Activated CD4-positive, alpha-beta T cell treated with anti-CD3 and anti-CD28 coated beads, Interleukin-2, amount 50 U/mL, for 48 hours (primary cell): ENCODE measurements around the gene TARP.

Experiments
- DNase-seq, 2 experiments: peaks; one replicate each; pipeline ENCODE4 v3.0.0-alpha.2; 2020

The TARP gene

DNA sequence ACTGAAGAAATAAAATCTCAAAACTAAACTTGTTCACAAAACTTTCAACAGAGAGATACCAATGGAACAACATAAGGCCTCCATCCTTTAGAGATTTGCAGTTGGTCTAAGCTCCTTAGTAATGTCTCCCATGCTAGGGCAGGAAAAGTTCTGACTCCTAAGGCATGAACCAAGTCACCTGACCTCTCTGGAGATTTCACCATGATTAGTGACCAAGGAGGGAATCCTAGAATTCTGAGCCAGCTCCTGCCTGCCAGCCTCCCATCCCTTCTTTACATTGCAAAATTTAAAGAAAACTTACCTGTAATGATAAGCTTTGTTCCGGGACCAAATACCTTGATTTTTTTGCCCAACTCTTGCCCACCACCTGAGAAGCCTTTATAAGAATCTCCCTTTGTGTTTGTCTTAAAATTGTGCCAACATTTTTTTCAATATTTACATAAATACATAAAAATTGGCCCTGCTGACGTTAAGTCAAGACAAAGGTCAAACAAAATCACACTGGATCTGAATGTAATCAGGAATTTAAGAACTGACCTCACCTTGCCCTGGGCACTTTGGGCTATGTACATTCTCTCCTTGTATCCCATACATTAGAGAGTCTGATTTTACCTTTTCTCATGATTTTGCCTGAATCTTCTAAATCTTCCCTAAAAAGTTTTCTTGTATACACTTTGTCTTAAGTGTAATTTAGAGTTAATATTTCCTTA, at the start of gene TARP:
Gene TARP, minus strand, starts transcription at position 351 of the 710 bp plus-strand sequence.
- DNase-seq = no peak

DNA sequence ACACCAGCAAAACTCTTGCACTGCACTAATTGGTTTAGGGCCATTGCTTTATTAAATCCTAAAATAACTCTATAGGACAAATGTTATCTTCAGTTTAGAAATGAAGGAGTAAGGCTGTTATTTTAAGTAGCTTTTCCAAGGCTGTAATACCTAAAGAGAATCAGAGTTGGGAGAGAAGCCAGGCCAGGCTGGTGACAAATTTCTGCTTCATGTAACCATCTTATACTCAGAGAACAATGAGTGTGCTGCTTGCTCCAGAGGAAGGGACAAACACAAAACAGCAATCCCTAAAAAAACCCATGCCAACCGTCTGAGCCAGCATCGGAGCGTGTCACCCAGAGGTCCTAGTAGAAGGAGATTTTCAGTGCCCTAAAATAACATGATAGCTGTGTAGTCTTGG, 49.7 kb upstream of the TARP start:
- DNase-seq = no peak

- no peak for DNase-seq
These were observed 49.0 kb upstream of the TARP start for GRCh38 chr7:38322461-38322860.

DNA sequence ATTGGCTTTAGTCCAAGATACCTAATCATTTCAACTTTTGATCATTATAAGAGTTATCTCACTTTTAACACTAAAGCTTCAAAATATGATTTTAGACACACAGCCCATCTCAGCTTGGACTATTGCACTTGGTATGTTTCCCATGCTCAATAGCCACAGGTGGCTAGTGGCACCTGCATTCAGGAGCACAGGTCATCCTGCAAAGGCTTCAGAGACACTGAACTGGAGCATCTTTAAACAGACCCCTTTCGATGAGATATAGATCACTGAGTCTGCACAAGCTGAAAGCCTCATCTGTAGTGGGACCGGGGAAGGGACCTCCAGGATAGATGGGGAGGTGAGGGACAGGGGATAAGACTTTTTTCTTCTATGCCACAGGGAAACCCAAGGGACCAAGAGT, 48.5 kb upstream of the TARP start:
- no peak for DNase-seq

DNA sequence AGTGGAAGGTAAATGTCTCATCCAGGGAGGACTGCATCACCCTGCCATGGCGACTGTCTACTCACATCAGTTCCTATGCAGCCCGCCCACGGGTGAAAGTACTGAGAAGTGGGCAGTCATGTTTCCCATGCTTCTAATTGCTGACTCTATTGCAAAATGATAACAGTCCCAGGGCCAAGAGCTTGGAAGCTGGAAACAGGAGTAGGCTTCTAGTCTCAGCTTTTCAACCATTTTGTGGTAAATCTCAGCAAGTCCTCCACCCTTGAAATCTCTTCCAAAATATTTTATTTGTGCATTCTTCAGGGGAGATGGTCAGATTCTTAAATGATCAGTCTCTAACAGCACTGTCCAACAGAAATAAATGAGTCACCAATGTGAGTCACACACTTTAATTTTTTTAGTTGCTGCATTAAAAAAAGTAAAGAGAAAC, 48.1 kb upstream of the TARP start:
- peak; percentile 31 to 48 for DNase-seq

GRCh38 chr7:38321050-38321449, 47.6 kb upstream of the TARP start:
- no peak for DNase-seq

GRCh38 chr7:38319873-38320272, 46.4 kb upstream of the TARP start:
- DNase-seq = no peak

GRCh38 chr7:38318803-38319416, 45.5 kb upstream of the TARP start:
- DNase-seq = no peak

DNA sequence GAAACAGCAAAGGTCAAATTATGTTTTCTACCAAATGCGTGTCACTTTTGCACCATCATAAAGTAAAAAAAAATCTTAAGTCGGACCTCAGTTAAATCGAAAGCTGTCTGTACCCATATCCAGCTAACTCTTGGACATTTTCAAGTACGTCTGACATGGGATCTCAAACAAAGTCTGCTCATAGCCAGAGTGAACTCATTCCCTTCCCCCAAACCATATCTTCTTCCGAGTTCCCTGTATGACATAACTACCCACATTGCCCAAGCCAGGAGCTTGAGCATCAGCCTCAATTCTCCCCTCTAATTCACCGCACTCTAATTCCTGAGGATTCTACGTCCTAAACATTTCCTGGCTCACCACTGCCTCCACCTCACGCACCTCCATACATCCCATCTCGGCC, 44.8 kb upstream of the TARP start:
- DNase-seq = no peak

GRCh38 chr7:38317515-38317914, 44.1 kb upstream of the TARP start:
- no peak for DNase-seq

GRCh38 chr7:38316733-38317360, 43.4 kb upstream of the TARP start:
- no peak for DNase-seq

- DNase-seq = no peak
These were observed 42.0 kb upstream of the TARP start for GRCh38 chr7:38315410-38315809.

- DNase-seq = no peak
These were observed 39.4 kb upstream of the TARP start for GRCh38 chr7:38312821-38313220.

DNA sequence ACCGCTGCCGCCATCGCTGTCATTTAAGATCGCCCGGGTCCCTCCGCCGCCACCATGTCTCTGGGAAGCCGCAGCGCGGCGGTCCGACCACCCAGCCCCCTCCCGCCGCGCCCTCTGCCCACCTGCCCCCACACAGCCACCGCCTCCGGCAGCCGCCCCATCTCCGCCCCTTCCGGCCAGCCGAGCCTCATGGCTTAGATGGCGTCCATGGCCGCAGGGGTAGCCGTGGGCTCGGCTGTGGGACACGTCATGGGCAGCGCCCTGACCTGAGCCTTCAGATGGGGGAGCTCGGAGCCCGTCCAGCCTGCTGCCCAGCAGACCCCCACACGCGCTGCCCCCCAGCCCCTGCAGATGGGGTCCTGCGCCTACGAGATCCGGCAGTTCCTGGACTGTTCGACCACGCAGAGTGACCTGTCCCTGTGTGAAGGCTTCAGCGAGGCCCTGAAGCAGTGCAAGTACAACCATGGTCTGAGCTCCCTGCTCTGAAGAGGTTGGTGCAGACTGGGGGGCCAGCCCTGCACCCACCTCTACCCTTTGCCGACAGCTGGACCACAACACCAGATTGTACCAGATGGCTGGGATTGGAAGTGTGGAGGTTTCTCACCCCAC, 38.0 kb upstream of the TARP start:
- DNase-seq = no peak

- no peak for DNase-seq
These were observed 37.2 kb upstream of the TARP start for GRCh38 chr7:38310591-38311101.

DNA sequence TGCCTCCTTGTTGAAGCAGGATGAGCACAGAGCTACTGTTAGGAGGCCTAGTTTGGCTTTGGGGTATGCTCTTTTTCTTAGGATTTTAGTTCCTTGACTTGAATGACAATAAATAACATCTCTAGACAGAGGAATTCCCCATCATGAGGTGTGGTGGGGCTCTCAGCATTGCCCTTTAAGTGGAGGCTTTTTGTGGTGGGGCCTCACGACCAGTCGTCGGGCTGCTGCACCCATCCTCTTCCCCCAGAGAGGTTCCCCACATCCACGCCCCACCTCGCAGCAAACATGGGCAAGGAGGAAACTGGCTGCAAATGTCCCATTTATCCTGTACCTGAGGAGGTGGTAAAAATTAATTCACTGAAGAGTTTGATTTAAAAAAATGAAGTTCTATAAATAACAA, 36.1 kb upstream of the TARP start:
- DNase-seq = no peak

GRCh38 chr7:38308140-38308539, 34.7 kb upstream of the TARP start:
- DNase-seq = no peak

GRCh38 chr7:38307640-38308039, 34.2 kb upstream of the TARP start:
- no peak for DNase-seq

DNA sequence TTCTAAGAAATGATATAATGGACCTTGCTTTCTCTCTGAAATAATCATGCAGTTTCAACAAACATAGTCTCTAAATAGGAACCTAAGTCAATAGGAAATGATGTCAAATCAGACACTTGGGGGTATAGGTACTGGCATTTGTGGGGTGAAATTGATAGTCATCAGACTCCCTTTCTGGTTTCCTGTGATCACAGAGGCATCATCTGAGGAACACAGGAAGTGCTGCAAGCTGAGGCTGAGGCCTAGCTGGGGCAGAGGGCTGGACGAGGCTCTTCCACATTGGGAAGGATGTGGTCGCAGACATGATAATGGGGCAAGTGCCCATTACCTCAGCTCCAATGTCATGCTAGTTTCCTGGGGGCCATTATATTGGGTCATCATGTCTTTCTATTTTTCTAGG, 33.5 kb upstream of the TARP start:
- no peak for DNase-seq

- no peak for DNase-seq
These were observed 32.7 kb upstream of the TARP start for GRCh38 chr7:38306171-38306570.

GRCh38 chr7:38303866-38304265, 30.4 kb upstream of the TARP start:
- DNase-seq = no peak

DNA sequence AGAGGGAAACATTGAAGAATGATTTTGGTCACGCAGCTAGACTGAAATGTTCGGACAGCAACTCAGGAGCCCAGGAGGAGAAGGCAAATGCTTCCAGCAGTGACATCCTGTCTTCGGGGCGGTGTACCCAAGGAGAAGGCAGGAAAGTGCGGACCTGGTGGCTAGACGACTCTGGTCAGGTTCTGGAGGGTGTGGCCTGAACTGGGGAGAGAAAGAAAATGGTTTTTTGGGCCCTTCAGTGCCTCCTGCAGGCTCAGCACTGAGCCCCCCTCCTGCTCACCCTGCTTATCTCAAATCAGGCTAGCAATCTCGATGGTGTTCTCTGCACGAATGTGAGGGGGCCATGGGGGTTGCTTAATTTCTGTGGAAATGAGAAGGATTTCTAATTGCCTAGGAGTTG, 26.7 kb upstream of the TARP start:
- DNase-seq = no peak

DNA sequence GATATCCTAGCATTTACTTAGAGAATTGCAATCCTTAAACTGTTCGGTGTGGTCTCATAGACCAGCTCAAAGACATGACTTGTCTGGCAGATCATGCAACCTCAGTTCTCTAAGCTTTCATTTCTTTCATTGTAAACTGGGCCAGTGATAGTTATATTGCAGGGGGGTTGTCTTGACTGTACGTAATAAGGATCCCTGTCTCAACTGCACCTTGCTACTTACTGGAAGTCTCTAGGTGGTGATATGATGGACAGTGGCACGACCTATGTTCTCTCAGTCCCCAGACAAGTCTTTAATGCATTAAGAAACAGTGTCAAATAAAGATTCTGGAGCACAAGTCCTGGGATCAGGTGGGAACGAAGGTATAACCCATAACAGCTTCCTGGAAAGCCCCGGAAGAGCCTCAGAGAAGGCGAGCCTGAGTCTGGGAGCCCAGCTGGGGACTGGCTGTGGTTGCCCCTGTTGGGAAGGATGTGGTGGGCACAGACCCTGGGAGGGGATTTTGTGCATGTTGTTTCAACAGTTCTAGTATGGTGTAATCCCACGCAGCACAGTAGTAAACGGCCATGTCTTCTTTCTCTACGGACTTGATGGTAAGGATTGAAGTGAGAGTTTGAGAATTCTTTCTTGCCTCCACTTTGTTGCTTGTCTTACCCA, 26.0 kb upstream of the TARP start:
- no peak for DNase-seq
